Muscle of leg (tissue), 11 donors: ENCODE measurements around the gene OGFOD2. TPM values are rescaled to one million over a fixed set of nuclear protein-coding genes. Genes with fewer than 3 reads are reported as not detected.

ENCODE experiments used
- DNase-seq: peaks from one replicate; pipeline ENCODE4 v3.0.0; 2013
- H3K27ac ChIP-seq: one replicate; pipeline ENCODE4 v1.5.1; 2013; ENCODE audit warnings: mild to moderate bottlenecking, low read length, control low read depth
- H3K27me3 ChIP-seq: one replicate; pipeline ENCODE4 v1.6.1; 2013; ENCODE audit warnings: low read length; ENCODE audit not compliant: control insufficient read depth, insufficient read depth
- H3K36me3 ChIP-seq: one replicate; pipeline ENCODE4 v1.6.1; 2013; ENCODE audit warnings: low read length; ENCODE audit not compliant: control insufficient read depth, insufficient read depth
- H3K4me1 ChIP-seq: one replicate; pipeline ENCODE4 v1.6.1; 2013; ENCODE audit warnings: low read length; ENCODE audit not compliant: control insufficient read depth, insufficient read depth
- H3K4me3 ChIP-seq: one replicate; pipeline ENCODE4 v1.5.1; 2013; ENCODE audit warnings: low read length, control low read depth
- H3K9me3 ChIP-seq: replicated peaks from 2 replicates; pipeline ENCODE4 v1.6.1; 2013; ENCODE audit warnings: low read depth, low read length; ENCODE audit not compliant: control insufficient read depth
- WGBS: methylation state at CpG from one replicate; pipeline ENCODE4 v1.1.5; 2013; ENCODE audit warnings: missing lambda C conversion rate; ENCODE audit not compliant: insufficient coverage; 5-methylcytosine and 5-hydroxymethylcytosine counted together
- polyA plus RNA-seq, 8 donors: library from polyadenylated mRNA; unstranded; fragments of 120-200 nt; gene quantifications; one replicate each; pipeline versions ENCODE4 v1.2.1 to v1.2.3, GENCODE V29; 2013; ENCODE audit warnings: inconsistent platforms in 1 of 8, low replicate concordance in 1 of 8; ENCODE audit not compliant: insufficient read length in 8 of 8, insufficient read depth in 1 of 8
- total RNA-seq: library from RNA; stranded (reverse); fragments of 120-200 nt; gene quantifications from one replicate; pipeline ENCODE4 v1.2.4, GENCODE V29; 2013

Gene OGFOD2
- total and polyA plus RNA-seq, 9 donors, result 5.1 to 13.8 (median 11.4) TPM

DNA sequence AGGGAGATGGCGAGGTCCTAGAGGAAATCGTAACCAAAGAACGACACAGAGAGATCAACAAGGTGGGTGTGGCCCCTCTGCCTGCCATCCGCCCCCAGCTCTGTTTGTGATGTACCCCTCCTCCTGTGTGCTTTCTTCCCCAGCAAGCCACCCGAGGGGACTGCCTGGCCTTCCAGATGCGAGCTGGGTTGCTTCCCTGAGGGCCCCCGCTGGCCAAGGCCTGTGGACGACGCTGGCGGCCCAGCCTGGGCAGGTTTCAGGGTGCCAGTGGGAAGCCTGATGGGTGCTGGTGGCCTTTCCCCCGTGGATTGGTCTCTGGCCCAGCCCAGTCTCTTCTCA is 7.4 kb downstream of the OGFOD2 start:
- Histone ChIP-seq H3K27ac (no peak overlapping the region), H3K36me3 (peaks cover 48% of the 10 kb centered on the region), H3K4me1 (peaks cover 57% of the 10 kb centered on the region), H3K27me3 (no peaks in the 10 kb centered on the region), H3K4me3 (no peak overlapping the region), H3K9me3 (no peaks in the 10 kb centered on the region)
- 80% methylated on average over 11 of the region's 11 CpGs for WGBS
- DNase-seq, result no peak

DNA sequence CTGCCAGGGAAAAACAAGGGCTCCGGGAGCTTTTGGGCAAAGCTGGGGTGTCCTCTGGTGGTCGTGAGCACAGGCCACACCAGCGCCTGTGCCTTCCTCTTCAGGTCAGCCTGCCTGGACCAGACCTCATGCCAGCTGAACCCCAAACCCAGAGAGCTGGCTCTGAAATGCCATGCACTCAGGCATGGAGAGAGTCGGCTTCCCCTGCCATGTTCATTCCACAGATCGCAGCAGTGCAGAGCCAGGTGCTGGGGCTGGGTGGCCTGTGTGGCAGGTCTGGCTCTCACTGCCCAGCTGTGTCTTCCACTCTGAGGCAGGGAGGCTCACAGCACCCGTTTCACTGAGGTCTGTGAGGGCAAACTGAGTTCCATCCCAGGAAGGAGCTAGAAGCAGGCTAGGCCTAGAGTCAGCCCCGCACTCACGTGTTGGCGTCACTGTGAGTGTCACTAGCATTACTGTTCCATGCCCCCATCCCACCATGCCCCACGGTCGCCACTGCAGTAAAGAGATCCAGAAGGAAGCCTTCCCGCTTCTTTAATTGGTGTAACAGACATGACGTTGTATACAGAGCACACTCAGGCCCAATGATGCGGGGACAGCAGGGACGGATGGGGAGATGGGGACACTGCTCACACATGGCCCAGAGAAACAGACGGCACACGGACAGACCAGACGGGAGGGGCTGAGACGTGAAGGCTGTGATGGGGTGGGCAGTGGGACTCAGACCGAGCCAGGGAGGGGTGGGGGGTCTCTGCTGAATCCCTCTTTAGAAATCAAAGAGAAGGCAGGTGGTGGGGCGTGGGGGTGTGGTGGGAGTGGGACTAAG is 8.1 kb downstream of the OGFOD2 start:
- H3K9me3 ChIP-seq, result no peaks in the 10 kb centered on the region
- no peak for DNase-seq
- H3K27ac ChIP-seq, result no peak overlapping the region
- H3K4me1 ChIP-seq, result peaks cover 57% of the 10 kb centered on the region
- H3K36me3 ChIP-seq, result peaks cover 49% of the 10 kb centered on the region
- 58% methylated on average over 19 of the region's 21 CpGs for WGBS
- no peak overlapping the region for H3K4me3 ChIP-seq
- H3K27me3 ChIP-seq, result no peaks in the 10 kb centered on the region

- 19% methylated on average over 7 of the region's 9 CpGs for WGBS
- H3K36me3 ChIP-seq, result peaks cover 43% of the 10 kb centered on the region
- H3K9me3 ChIP-seq, result no peaks in the 10 kb centered on the region
- H3K4me1 ChIP-seq, result peaks cover 55% of the 10 kb centered on the region
- H3K27ac ChIP-seq, result no peak overlapping the region
- DNase-seq, result no peak
- H3K4me3 ChIP-seq, result no peak overlapping the region
- no peaks in the 10 kb centered on the region for H3K27me3 ChIP-seq
Measured at GRCh38 chr12:122983789-122984515, 8.9 kb downstream of the OGFOD2 start.

DNA sequence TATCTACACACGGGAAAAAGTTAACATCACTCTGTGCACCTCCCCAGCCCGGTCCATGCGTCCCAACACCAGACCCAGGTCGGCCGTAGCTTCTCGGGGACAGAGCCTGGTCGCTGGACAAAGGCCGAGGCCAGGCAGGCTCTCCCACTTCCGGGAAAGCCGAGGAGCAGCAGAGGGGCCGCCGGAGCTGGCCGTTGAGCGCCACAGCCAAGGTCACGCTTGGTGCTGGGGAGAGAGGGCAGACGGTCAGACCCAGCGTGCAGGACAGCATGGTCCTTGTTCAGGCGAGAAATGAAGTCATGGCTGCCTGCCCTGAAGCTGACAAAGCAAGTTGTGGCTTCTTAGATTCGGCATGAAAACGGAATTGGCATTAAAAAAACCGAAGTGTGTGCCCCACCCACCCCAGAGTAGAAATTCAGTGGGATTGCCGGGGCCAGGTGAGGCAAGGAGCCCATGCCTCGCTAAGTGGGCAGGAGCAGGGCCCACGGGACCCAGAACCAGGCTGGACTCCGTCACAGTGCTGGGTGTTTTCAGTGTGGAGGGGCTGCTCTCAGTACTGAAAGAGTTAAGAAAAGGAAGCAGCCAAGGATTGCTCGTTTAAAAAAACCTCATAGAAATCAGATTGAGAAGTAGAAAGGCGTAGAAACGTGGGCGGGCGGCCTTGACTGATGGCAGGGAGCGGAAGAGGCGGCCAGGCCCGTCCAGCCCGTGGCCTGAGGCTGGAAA is 9.7 kb downstream of the OGFOD2 start:
- DNase-seq, result peak; percentile 54
- H3K4me3 ChIP-seq, result no peak overlapping the region
- WGBS, result 22% methylated on average over 32 of the region's 34 CpGs
- peaks cover 47% of the 10 kb centered on the region for H3K4me1 ChIP-seq
- H3K27ac ChIP-seq, result peak overlapping the region; percentile 60
- H3K36me3 ChIP-seq, result peaks cover 43% of the 10 kb centered on the region
- H3K27me3 ChIP-seq, result no peaks in the 10 kb centered on the region
- H3K9me3 ChIP-seq, result no peaks in the 10 kb centered on the region

GRCh38 chr12:122985338-122986257 is 10.6 kb downstream of the OGFOD2 start:
- peaks cover 43% of the 10 kb centered on the region for H3K36me3 ChIP-seq
- 86% methylated on average over 45 of the region's 45 CpGs for WGBS
- no peak overlapping the region for H3K27ac ChIP-seq
- H3K27me3 ChIP-seq, result no peaks in the 10 kb centered on the region
- no peak for DNase-seq
- peaks cover 44% of the 10 kb centered on the region for H3K4me1 ChIP-seq
- no peak overlapping the region for H3K4me3 ChIP-seq
- no peaks in the 10 kb centered on the region for H3K9me3 ChIP-seq

DNA sequence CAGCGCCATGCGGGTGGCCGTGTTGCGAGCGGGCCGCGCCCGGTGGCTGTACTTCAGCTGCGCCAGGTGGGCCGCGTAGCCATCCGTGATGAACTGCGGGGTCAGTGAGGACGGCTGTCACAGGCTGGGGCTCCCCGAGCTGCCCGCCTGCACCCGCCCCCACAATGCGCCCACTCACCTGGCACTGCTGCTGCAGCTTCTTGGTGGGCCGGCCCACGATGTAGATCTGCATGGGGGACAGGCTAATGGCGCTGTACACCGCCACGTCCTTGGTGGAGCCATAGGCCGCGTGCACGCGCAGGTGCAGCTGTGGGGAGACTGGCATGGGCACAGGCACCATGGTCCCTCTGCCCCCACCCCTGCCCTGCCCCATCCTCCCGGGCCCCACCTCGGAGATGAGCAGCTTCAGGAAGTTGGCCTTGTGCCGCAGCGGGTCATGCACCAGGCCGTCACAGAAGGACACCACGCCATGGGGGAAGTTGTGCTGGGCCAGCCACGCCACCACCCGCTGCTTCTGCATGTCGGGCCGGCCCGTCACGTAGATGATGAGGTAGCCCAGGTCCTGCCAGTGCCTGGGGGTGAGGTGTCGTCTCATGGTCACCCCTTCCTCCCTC is 11.3 kb downstream of the OGFOD2 start:
- no peak overlapping the region for H3K27ac ChIP-seq
- no peak overlapping the region for H3K4me3 ChIP-seq
- H3K4me1 ChIP-seq, result peaks cover 40% of the 10 kb centered on the region
- 95% methylated on average over 40 of the region's 40 CpGs for WGBS
- H3K36me3 ChIP-seq, result peaks cover 43% of the 10 kb centered on the region
- H3K9me3 ChIP-seq, result no peaks in the 10 kb centered on the region
- no peak for DNase-seq
- H3K27me3 ChIP-seq, result no peaks in the 10 kb centered on the region

GRCh38 chr12:122987086-122987951 is 12.3 kb downstream of the OGFOD2 start:
- Histone ChIP-seq H3K4me3 (no peak overlapping the region), H3K4me1 (peaks cover 31% of the 10 kb centered on the region), H3K36me3 (peaks cover 35% of the 10 kb centered on the region), H3K27ac (no peak overlapping the region), H3K27me3 (no peaks in the 10 kb centered on the region), H3K9me3 (no peaks in the 10 kb centered on the region)
- DNase-seq, result no peak
- WGBS, result 91% methylated on average over 36 of the region's 39 CpGs

DNA sequence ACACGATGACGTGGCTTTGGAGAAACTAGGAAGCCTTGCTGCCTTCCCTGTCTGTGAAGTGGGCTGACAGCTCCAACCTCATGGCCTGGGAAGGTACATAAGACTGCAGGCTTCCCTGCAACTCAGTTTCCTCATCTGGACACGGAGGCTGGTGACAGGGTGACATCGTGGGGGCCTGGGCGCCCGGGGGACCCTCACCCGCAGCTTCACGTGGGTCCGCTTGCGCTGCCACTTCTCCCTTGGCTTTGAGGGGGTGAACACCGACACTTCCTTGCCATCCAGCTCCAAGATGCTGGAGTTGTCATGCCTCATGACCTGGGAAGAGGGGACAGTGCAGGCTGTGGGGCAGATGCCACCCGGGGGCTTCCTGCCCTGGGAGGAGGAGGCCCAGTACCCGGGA is 13.0 kb downstream of the OGFOD2 start:
- Histone ChIP-seq H3K9me3 (no peaks in the 10 kb centered on the region), H3K36me3 (peaks cover 28% of the 10 kb centered on the region), H3K4me1 (peaks cover 24% of the 10 kb centered on the region), H3K4me3 (no peak overlapping the region), H3K27ac (no peak overlapping the region), H3K27me3 (no peaks in the 10 kb centered on the region)
- 96% methylated on average over 10 of the region's 13 CpGs for WGBS
- DNase-seq, result no peak
